GM23248 (cell line): ENCODE measurements around the gene MISP. TPM values are rescaled to one million over a fixed set of nuclear protein-coding genes. Genes with fewer than 3 reads are reported as not detected.
A peak's percentile ranks its signal among the peaks of the same experiment; 100 is the strongest.

Experiments
- DNase-seq: peaks from one replicate; pipeline ENCODE4 v3.0.0-alpha.2; 2015
- H2AFZ ChIP-seq: fragments of 200-600 bp; sonication (generic); 2 replicates; pipeline ENCODE4 v1.6.1; 2016; ENCODE audit warnings: antibody characterized with exemption
- H3F3A ChIP-seq: fragments of 200-600 bp; sonication (generic); 2 replicates; pipeline ENCODE4 v1.6.1; 2016; ENCODE audit warnings: mild to moderate bottlenecking, antibody characterized with exemption, mixed run types; ENCODE audit not compliant: insufficient read depth
- H3K27ac ChIP-seq: fragments of 200-600 bp; sonication (generic); 2 replicates; pipeline ENCODE4 v1.5.1; 2016; ENCODE audit warnings: mild to moderate bottlenecking
- H3K27me3 ChIP-seq: fragments of 200-600 bp; sonication (generic); replicated peaks from 2 replicates; pipeline ENCODE4 v1.6.1; 2016; ENCODE audit warnings: mild to moderate bottlenecking; ENCODE audit not compliant: insufficient read depth
- H3K36me3 ChIP-seq: fragments of 200-600 bp; sonication (generic); 2 replicates; pipeline ENCODE4 v1.6.1; 2016; ENCODE audit warnings: low read depth, mild to moderate bottlenecking
- H3K4me1 ChIP-seq: fragments of 200-600 bp; sonication (generic); 2 replicates; pipeline ENCODE4 v1.6.1; 2016; ENCODE audit warnings: mild to moderate bottlenecking; ENCODE audit not compliant: insufficient read depth
- H3K4me2 ChIP-seq: fragments of 200-600 bp; sonication (generic); one replicate; pipeline ENCODE4 v1.6.1; 2016; ENCODE audit warnings: mild to moderate bottlenecking; ENCODE audit not compliant: unreplicated experiment
- H3K4me3 ChIP-seq: fragments of 200-600 bp; sonication (generic); 2 replicates; pipeline ENCODE4 v1.5.1; 2016; ENCODE audit warnings: mild to moderate bottlenecking
- H3K79me2 ChIP-seq: fragments of 200-600 bp; sonication (generic); 2 replicates; pipeline ENCODE4 v1.6.1; 2016; ENCODE audit warnings: mild to moderate bottlenecking; ENCODE audit not compliant: insufficient read depth
- H3K9ac ChIP-seq: fragments of 200-600 bp; sonication (generic); 2 replicates; pipeline ENCODE4 v1.6.1; 2016; ENCODE audit warnings: mild to moderate bottlenecking
- H3K9me2 ChIP-seq: fragments of 200-600 bp; sonication (generic); 2 replicates; pipeline ENCODE4 v1.6.1; 2016; ENCODE audit warnings: mixed run types, mild to moderate bottlenecking, moderate library complexity; ENCODE audit not compliant: insufficient read depth
- H3K9me3 ChIP-seq: fragments of 200-600 bp; sonication (generic); one replicate; pipeline ENCODE4 v1.6.1; 2017; ENCODE audit warnings: low read depth
- H4K20me1 ChIP-seq: fragments of 200-600 bp; sonication (generic); 2 replicates; pipeline ENCODE4 v1.6.0; 2016; ENCODE audit not compliant: insufficient read depth
- EZH2 ChIP-seq: fragments of 200-600 bp; sonication (generic); IDR thresholded peaks from 2 replicates; pipeline ENCODE4 v1.6.1; 2018; ENCODE audit warnings: antibody characterized with exemption, mild to moderate bottlenecking; ENCODE audit not compliant: insufficient read depth, poor library complexity, severe bottlenecking
- EZH2phosphoT487 ChIP-seq: fragments of 200-600 bp; sonication (generic); IDR thresholded peaks from 2 replicates; pipeline ENCODE4 v1.6.1; 2018; ENCODE audit warnings: antibody characterized with exemption, moderate library complexity, mild to moderate bottlenecking, low read depth; ENCODE audit not compliant: insufficient read depth
- WGBS, 2 experiments: methylation state at CpG; one replicate each; pipeline ENCODE4 v1.1.6; 2015 to 2017; ENCODE audit warnings: low lambda C conversion rate in 2 of 2, low coverage in 1 of 2; ENCODE audit errors: missing lambda C conversion rate in 2 of 2; 5-methylcytosine and 5-hydroxymethylcytosine counted together
- in situ Hi-C: fragments of 300-500 bp; cut with MboI; formaldehyde crosslinking; loops from 2 replicates; pipeline ENCODE4 v1.15.0; 2020
- polyA plus RNA-seq: library from polyadenylated mRNA; unstranded; fragments of >200 nt; fragmentation: Nextera tagmentation; extraction: Ambion mirVana; gene quantifications from 2 replicates; pipeline ENCODE4 v1.2.1, GENCODE V29; 2016
- total RNA-seq: library from RNA; depleted of rRNA; stranded (reverse); fragments of >200 nt; shearing (Covaris generic); gene quantifications from 2 replicates; pipeline ENCODE4 v1.2.3, GENCODE V29; 2014

The MISP gene
- total and polyA plus RNA-seq, 2 experiments from 2014 or later = not detected

DNA sequence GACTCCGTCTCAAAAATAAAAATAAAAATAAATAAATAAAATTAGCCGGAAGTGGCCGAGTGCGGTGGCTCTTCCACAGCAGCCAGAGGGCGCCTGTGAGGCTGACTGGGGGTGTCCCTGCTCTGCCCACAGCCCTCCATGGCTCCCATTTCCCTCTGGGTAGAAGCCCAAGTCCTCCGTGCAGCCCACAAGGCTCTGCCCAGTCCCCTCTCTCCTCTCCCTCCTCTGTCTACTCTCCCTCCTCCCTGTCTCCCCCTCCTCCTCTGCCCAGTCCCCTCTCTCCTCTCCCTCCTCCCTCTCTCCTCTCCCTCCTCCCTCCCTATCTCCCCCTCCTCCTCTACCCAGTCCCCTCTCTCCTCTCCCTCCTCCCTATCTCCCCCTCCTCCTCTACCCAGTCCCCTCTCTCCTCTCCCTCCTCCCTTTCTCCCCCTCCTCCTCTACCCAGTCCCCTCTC is 20.4 kb downstream of the MISP start:
- 0 to 6% methylated on average over 6 of the region's 6 CpGs for WGBS, 2 experiments
- Histone ChIP-seq H3K4me2 (no peak overlapping the region), H3K4me1 (0 out of 2 replicates have a peak, but pooled peaks cover 5% of the 10 kb centered on the region), H3K4me3 (no peak overlapping the region), H3K27me3 (no peaks in the 10 kb centered on the region), H4K20me1 (no peaks in the 10 kb centered on the region), H3F3A (peaks cover 11% of the 10 kb centered on the region; the same call in 1 of the 2 replicates), H3K9me2 (no peaks in the 10 kb centered on the region), H3K27ac (no peak overlapping the region), H3K36me3 (no peaks in the 10 kb centered on the region), H3K9me3 (no peaks in the 10 kb centered on the region), H3K9ac (no peak overlapping the region), H3K79me2 (no peaks in the 10 kb centered on the region), H2AFZ (no peak overlapping the region)
- peak; percentile 83 for DNase-seq
- in situ Hi-C loops = loop anchor here (10.0 kb wide), 1 partner anchor 213 kb away; the partner anchor contains the start of gene WDR18
- no peak for TF ChIP-seq EZH2
- TF ChIP-seq EZH2phosphoT487 = no peak

DNA sequence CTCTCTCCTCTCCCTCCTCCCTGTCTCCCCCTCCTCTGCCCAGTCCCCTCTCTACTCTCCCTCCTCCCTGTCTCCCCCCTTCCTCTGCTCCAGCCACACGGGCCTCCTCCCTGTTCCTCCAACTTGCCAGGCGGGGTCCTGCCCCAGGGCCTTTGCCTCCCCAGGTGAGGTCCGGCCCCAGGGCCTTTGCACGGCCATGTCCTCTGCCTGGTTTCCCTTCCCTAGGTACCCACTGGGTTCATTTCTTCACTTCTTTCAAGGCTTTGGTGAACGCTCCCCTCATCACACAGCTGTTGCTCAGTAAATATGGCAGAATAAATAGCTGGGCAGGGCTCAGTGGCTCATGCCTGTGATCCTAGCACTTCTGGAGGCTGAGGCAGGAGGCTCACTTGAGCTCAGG is 21.2 kb downstream of the MISP start:
- no peaks in the 10 kb centered on the region for H3K27me3 ChIP-seq
- no peak overlapping the region for H3K4me2 ChIP-seq
- H3K79me2 ChIP-seq = no peaks in the 10 kb centered on the region
- WGBS, 2 experiments = 87 to 89% methylated on average over 4 to 5 of the region's 5 CpGs
- TF ChIP-seq EZH2 = no peak
- no peak for TF ChIP-seq EZH2phosphoT487
- H3K4me3 ChIP-seq = no peak overlapping the region
- no peak overlapping the region for H2AFZ ChIP-seq
- no peak for DNase-seq
- H4K20me1 ChIP-seq = no peaks in the 10 kb centered on the region
- H3K9me3 ChIP-seq = no peaks in the 10 kb centered on the region
- no peak overlapping the region for H3K9ac ChIP-seq
- in situ Hi-C loops = loop anchor here (10.0 kb wide), 1 partner anchor 213 kb away; the partner anchor contains the start of gene WDR18
- peaks cover 11% of the 10 kb centered on the region; the same call in 1 of the 2 replicates for H3F3A ChIP-seq
- no peaks in the 10 kb centered on the region for H3K9me2 ChIP-seq
- no peak overlapping the region for H3K27ac ChIP-seq
- no peaks in the 10 kb centered on the region for H3K36me3 ChIP-seq
- 0 out of 2 replicates have a peak, but pooled peaks cover 5% of the 10 kb centered on the region for H3K4me1 ChIP-seq

DNA sequence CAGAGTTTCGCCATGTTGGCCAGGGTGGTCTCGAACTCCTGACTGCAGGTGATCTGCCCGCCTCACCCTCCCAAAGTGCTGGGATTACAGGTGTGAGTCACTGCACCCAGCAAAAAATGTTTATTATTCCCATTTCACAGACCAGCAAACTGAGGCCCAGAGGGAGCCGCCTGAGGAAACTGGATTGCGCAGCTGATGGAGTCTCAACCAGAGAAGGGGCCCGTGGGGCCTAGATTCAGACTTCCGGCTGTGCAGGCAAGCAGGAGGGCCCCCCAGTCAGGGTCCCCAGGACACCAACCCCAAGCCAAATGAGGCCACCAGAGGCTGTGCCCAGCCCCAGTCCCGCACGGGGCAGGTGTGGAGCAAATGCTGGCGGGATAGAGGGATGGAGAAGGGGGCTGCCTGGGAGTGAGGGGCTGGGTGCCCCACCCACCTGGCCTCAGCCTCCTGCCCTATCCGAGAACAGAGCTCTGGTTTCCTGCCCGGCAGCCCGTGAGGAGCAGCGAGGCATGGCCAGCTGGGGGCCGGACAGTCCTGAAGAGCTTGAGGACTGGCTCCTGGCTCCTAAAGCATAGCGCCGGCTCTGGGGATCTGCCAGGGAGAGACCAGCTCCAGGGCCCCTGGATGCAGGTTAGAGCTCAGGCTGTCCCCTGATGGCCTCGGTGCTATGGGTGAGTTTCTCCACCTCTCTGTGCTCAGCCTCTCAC is 22.0 kb downstream of the MISP start:
- H3K9ac ChIP-seq = no peak overlapping the region
- no peaks in the 10 kb centered on the region for H3K9me3 ChIP-seq
- H3K9me2 ChIP-seq = no peaks in the 10 kb centered on the region
- H3K4me1 ChIP-seq = 0 out of 2 replicates have a peak, but pooled peaks cover 5% of the 10 kb centered on the region
- peaks cover 10% of the 10 kb centered on the region; the same call in 1 of the 2 replicates for H3F3A ChIP-seq
- no peak for TF ChIP-seq EZH2
- TF ChIP-seq EZH2phosphoT487 = no peak
- H3K4me2 ChIP-seq = no peak overlapping the region
- H3K4me3 ChIP-seq = no peak overlapping the region
- no peak overlapping the region for H3K27ac ChIP-seq
- no peak for DNase-seq
- in situ Hi-C loops = loop anchor here (10.0 kb wide), 1 partner anchor 212 kb away; the partner anchor contains the start of gene WDR18
- H2AFZ ChIP-seq = no peak overlapping the region
- H3K27me3 ChIP-seq = no peaks in the 10 kb centered on the region
- no peaks in the 10 kb centered on the region for H3K79me2 ChIP-seq
- H3K36me3 ChIP-seq = no peaks in the 10 kb centered on the region
- no peaks in the 10 kb centered on the region for H4K20me1 ChIP-seq
- 84 to 87% methylated on average over 15 to 18 of the region's 18 CpGs for WGBS, 2 experiments

DNA sequence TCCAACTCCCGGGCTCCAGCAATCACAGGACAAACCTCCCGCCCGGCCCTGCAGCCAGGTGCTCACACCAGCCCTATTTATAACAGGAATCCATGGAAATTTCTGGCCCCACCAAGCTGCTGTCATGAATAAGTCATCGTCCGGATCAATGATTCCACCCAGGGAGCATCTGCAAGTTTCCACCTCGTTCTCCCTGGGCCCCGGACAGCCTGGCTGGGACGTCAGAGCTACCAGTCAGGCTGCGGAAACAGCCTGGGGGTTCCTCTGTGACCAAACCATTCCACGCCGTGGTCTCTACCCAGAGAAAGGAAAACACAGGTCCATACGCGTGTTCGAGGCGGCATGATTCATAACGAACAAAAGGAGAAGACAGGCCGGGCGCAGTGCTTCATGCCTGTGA is 25.6 kb downstream of the MISP start:
- in situ Hi-C loops = loop anchor here (10.0 kb wide), 1 partner anchor 208 kb away; the partner anchor contains the start of gene WDR18
- Histone ChIP-seq H3K4me2 (no peak overlapping the region), H3K4me1 (0 out of 2 replicates have a peak, but pooled peaks cover 5% of the 10 kb centered on the region), H3K9me2 (no peaks in the 10 kb centered on the region), H3K79me2 (no peaks in the 10 kb centered on the region), H3F3A (no peaks in the 10 kb centered on the region), H3K9ac (no peak overlapping the region), H3K4me3 (no peak overlapping the region), H3K36me3 (no peaks in the 10 kb centered on the region), H3K9me3 (no peaks in the 10 kb centered on the region), H3K27me3 (no peaks in the 10 kb centered on the region), H4K20me1 (no peaks in the 10 kb centered on the region), H2AFZ (no peak overlapping the region), H3K27ac (no peak overlapping the region)
- no peak for DNase-seq
- WGBS, 2 experiments = 76 to 78% methylated on average over 18 of the region's 18 CpGs
- TF ChIP-seq EZH2 = no peak
- TF ChIP-seq EZH2phosphoT487 = no peak
